Activated CD4-positive, alpha-beta T cell treated with anti-CD3 and anti-CD28 coated beads, Interleukin-2, amount 50 U/mL, for 16 hours (primary cell): ENCODE measurements around the gene PCDHGC5.

ENCODE experiments used
- DNase-seq: peaks from one replicate; pipeline ENCODE4 v3.0.0-alpha.2; 2020

Gene PCDHGC5

DNA sequence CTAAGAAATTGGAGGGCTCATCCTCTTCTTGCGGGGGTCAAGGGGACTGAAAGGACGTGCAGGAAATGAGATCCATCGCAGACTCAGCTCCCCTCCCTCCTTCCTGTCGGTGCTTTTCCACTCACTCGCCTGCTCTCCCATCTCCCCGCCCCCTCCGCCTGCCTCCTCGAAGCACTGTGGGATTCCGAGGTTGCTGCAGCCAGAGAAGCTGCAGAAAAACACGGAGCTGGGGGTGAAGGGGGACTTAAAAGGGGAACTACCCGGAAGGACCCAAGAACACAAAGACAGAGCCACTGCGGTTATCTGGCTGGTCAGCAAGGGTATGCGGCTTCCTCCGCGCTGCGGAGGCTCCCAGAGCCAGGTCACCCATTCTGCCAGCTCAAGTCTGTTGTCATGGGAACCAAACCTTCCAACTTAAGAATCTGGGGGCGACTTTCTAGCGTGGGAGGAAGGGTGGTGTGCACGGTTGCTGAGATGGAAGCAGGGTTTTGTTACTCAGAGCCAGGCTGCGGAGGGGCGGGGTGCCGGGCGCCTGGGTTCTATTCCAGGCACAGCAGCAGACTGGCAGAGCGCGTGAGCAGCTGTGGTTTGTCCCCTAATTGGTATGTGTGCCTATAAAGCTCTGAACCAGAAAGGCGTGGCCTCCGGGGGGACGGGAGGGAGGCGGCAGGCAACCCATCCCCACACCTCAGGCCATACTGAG is 24.9 kb downstream of the PCDHGC5 start:
- DNase-seq, result peak; percentile 41

DNA sequence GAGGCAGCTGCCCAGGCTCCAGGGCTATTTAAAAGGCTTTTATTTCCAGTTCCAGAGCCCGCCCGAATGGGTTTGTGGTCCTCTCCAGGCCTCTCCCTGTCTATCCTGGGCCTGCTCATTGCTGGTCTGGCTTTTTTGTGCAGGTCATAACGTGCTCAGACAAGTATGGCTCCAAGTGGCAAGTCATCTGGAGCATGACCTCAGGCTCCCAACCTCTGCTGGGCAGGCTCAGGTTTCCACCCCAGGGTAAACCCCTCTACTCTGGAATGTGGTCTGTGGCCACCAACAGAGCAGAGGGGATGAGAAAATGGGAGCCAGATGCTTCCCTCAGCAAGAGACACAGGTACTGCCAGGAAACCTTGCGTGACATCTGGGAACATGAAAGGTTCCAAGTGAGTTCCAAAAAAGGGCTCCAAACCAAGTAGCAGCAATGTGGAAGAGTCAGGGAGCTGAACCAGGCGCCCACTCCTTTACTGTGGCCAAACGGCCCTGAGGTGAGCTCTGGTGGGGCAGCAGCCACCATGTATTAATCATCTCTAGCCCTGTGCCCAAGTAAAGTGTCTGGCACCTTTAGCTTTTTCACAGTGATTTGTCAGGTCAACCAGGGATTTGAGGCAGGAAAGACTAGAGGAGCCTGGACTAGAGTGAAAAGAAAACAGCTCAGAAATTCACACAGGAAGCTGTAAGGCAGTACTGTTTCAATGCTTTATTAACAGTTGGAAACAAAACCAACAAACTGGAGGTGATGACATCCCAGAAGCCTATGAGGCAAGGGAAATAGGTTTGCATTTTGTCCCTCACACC is 25.7 kb downstream of the PCDHGC5 start:
- no peak for DNase-seq

DNA sequence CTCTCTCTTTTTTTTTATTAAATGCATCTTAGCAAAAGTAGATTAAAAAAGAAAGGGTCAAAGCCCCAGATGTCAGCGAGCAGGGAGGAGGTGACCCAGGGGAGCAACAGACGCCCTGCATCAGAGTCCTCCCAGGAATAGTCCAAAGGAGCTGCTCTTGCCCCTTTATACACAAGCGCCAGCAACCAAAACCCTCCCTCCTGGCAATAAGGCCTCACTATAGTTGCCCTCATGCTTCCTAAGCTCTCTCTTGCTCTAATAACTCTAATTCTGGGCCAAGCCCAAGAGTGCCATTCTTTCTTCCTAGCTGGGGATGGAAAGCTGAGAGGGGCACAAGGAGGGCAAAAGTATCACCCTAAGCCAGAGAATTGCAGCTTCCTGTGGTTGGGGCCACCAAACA is 26.3 kb downstream of the PCDHGC5 start:
- DNase-seq, result no peak

DNA sequence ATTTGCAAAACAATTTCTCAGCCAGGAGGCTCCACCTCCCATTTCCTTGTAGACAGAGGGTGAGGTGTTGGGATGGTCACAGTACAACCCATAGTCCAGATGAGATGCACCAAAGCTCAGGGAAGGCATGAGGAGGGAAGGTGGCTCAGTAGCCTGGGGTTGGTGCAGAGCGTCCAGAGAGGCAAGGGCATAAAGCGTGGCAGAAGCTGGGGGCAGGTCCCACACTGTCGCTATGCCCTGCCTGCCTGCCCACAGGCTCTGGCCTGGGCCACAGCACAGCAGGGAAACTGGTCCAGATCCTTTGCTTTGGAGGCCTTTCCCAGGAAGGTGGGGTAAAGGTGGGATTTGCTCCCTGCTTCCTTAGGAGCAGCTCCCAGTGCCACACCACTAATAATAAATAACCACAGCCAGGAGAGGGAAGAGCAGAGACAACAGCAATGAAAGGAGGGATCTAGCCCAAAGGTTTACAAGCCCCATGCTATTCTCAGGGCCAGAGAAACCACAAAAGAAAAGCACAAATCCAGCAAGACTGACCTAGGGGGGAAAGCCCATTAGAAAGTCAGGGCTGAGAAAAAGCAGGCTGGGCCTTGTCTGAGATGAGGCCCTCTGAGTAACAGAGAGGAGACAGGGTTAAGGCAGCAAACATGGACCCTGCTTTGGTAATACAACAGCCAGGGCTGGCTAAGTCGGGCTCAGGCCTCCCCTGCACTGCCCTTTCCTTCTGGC is 27.2 kb downstream of the PCDHGC5 start:
- no peak for DNase-seq

DNA sequence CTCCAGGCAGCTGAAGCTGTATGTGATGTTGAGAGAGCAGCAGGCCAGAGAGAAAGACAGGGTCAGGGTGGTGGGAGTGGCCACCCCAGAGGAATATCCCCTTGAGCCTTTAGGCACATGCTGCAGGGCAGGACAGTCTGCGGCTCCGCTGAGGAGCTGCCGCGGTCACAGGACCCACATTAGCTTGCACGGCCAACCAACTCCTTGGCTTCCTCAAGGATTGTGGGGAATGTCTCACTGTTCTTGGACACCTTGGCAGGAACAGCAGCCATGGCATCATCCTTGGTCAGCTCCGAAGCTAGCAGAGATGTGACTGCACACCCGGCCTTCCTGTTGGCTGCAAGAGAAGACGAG is 27.8 kb downstream of the PCDHGC5 start:
- DNase-seq, result no peak

DNA sequence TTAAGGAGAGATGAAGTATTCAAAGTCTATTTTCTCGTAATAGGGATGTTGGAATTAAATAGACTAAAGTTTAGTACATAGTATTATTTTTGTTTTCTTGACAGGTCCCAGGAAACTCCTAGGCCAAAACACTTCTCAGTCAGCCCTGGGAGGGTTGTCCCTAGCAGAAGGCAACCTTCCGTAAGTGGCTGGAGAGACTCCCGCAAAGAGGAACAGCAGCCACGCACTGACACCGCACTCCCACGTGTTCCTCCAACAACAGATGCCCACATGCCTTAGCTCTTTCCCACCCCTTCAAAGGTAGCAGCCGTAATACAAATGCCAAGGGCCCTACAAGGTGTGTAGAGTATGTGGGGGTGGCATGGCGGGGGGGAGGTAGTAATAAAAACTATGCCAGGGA is 28.4 kb downstream of the PCDHGC5 start:
- DNase-seq, result no peak

DNA sequence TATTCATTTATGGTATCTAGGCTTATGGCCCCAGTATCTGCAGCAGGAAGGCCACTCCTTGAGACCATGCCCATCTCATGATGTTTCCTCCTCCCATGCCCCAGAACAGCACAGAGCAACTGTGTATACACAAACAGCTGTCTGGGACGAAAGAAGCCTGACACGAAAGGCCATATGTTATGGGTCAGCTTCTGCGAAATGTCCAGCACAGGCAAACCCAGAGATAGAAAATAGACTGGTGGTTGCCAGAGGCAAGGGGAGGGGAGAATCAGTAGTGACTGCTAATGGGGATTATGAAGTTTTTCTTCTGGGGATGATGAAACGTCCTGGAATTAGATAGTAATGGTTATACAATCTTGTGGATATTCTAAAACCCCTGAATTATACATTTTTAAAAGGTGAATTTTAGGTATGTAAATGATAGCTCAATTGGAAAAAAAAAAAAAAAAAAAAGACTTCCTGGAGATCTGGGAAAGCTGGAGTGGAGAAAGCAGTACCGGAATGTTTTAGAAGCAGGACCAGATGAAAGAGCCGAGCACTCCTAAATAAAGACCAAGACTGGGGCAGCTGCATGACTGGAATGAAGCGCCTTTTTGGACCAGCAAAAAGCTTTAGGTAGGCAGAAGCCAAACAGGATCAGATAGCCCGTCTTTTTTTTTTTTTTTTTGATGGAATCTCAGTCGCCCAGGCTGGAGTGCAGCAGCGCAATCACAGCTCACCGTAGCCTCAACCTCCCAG is 29.2 kb downstream of the PCDHGC5 start:
- DNase-seq, result no peak

DNA sequence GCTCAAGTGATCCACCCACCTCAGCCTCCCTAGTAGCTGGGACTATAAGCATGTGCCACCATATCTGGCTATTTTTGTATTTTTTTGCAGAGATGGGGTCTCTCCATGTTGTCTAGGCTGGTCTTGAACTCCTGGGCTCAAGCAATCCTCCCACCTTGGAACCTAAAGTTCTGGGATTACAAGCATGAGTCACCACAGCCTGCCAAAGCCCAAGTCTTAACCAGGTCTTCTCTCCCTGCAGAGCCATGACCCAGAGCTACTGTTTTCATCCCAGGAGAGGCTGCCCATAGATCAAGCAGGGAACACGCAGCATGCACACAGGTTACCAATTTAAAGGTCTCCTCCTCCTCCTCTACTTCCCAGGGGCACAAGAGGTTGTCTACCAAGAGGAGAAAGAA is 29.7 kb downstream of the PCDHGC5 start:
- DNase-seq, result no peak

DNA sequence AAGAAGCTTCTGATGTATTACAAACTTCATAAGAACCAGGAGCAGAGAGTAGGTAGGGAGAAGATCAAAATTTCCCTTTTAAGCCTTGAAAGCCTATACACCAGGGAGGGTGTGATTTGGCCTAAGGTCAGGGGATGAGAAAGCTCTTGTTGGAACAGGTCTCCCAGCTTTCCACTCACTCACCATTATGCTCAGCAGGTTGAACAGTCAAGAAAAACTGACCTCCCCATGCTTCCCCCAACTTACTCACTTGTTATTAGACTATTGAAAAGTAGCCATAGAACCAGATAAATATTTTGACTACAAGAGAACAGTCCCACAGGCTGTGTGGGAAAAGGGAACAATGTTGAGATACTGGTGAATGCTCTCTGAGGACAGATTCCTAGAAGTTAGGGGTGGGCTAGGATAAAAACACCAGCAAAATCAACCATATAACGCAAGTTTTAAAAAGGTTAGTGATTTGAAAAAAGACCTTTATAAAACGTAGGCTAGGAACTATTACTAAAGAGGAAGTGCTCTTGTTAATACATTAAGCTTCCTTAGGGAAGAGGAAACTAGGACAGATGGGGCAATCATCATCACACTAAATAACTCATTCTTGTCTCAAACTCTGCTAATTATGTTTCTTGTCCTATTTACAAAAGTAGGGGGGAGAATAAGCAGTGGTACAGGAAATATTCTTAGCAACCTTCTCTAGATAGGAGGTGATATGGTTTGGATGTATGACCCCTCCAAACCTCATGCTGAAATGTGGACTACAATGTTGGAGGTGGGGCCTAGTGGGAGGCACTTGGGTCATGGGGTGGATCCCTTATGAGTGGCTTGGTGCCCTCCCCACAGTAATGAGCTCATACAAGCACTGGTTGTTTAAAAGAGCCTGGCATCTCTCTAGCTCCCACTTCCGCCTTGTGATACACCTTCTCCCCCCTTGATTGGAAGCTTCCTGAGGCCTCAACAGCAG is 31.0 kb downstream of the PCDHGC5 start:
- no peak for DNase-seq

DNA sequence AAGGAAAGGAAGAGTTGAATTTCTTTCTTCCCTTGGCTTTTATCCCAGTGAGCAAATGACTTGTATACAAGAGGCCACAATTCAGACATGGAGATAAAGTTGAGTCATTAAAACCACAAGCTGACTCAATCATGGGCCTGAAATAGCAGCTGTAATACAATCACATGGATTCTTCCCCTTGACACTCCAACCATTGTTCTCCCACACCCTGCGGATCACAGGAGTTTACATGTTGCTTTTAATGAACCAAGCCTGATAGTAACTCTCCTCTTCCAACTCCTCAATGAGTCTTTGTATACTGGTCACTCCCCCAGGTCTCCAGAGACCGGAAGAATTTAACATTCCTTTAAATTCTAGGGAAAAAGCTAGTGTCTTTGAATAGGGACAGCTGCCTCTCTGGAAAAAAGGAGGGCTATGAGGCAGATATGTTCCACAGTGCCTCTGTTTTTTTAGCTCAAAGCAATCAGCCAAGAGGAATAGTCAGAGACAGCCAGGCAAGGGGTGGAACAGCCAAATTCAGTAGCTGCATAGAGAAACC is 32.4 kb downstream of the PCDHGC5 start:
- DNase-seq, result peak; percentile 60

DNA sequence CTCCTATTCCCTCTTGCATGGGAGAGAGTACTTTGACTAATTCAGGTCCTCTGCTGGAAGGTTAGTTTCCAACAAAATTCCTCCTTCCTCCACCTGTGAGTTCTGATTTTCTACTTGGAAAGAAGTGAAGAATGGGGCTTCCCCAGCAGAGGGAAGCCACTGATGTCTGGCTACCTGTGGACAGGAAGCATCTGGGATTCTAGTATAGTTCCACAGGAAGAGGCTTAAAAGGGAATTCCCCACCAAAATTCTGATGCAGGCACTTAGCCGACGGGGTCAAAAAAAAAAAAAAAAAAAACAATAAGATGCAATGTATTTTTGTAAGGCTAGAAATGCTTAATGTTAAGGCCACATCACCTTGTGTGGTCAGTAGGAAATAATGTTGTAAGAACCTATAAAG is 33.4 kb downstream of the PCDHGC5 start:
- no peak for DNase-seq

DNA sequence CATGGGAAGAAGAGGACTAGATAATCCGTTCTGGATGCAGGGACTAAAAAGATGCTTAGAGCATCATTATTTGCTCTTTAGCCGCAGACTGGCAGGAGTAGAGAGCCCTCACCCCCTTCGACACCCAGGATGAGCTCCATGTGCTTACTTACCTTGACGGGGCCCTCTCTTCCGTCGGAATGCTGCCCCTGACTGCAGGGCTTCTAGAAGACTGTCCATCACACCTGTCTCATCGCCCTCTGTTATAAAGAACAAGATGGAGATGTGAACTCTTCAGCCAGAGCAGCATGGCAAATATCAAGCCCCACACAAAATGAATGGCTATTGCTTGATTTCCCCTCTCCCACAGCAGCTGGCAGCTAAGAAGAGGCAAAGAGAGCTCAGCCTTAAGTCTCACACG is 35.1 kb downstream of the PCDHGC5 start:
- DNase-seq, result no peak

DNA sequence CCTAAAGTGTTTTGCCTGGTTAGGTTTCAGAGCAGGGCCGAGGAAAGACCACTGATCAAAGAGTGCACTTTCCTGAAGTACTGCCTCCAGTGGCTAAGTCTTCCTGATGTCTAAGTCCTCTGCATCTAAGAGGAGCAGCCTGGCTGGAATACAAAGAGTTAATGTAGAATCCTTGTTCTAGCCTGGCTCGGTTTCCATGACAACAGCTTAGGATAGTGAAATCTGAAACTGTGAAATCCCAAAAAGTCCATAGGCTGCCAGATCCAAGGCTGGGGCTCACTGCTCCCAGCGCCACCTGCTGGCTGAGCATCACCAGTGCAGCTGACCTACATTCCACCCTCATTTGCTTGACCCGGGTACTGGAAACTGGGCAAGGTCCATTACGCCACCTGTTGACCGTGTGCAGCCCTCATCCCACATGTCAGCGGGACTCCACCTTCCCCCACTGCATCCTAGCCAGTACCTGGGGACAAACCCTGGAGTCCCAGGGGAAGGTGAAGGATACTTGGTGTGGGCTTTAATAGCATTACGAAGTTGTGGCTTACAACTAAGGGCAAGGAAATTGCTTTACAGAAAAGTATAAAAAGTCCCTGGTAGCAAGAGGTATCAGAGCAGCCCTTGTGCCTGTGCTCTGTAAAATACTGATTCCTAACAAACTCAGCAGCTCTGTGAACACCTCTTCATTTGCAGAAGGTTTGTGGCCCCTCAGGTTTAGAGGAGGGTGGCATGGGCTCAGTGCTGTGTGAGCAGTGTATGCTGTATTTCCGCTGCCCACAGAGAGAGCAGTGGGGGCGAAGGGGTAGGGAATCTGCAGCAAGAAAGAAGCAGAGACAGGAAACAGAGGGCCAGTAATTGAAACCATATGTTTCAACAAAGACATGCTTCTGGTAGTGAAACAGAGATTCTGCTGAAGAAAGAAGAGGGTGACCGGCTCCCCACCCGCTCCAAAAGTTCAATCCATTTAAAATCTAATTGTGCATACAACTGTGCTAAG is 36.0 kb downstream of the PCDHGC5 start:
- peak; percentile 44 for DNase-seq

DNA sequence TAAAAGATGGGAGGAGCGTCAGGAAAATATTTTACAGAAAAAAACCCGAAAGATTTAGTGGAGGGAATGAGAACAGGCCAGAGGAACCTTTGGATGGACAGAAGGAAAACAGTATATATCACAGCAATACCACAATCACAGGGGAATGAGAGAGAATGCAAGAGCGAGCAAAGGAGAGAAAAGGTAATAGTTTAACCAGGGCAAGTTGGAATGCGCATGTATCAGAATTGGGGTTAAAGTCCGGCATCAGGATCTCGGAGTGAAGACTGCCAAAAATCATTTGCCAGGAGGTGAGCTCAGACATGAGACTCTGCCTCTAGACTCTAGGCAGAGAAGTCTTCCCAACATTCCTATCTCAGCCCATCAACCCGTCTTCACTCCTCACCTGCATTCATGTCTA is 36.8 kb downstream of the PCDHGC5 start:
- DNase-seq, result no peak

DNA sequence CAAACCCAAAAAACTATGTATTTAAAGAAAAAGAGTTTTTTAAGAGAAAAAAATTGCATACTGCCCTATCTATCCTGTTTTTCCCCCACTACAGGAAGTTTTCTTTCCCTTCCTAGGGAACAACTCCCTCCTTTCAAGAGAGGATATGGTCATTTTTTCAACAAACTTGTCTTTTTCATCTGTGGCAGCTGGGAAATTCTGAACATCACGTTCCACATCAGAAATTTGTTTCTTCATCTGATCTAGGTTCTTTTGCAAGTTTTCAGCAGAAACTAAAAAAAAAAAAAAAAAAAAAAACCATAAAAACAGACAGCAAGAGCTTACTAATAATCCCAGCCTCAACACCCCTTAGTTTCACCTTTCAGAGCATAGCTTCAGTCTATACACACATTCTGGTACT is 38.5 kb downstream of the PCDHGC5 start:
- DNase-seq, result no peak

DNA sequence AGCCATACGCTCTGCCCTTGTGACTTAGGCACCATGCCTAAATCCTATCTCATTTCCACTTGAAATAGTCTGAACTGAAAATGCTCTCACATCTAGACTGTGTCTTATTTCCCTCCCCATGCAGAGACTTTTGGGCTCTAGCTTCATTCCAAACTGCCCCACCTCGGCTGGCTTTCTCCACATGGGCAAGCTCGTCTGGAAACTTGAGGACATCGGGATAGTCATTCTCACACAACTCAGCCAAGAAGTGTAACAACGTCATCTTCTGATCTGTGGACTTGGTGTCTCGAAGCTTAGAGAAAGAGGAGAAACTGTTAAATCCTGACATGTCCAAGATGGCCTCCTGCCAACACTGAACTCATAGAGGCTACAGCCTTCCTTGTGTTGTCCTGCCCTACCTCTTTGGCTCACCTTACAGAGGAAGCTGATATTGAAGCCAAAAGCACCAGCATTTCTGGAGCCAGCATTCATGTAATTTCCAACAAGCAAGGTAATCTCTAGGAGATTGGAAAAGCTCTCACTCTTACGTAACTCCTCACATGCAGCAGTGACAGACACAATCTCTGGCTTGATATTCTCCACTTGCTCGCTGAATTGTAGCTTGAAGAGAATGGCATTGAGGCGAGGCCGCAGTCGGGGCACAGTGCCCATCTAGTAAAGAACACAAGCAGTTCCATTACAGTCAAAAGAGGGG is 39.6 kb downstream of the PCDHGC5 start:
- DNase-seq, result no peak

DNA sequence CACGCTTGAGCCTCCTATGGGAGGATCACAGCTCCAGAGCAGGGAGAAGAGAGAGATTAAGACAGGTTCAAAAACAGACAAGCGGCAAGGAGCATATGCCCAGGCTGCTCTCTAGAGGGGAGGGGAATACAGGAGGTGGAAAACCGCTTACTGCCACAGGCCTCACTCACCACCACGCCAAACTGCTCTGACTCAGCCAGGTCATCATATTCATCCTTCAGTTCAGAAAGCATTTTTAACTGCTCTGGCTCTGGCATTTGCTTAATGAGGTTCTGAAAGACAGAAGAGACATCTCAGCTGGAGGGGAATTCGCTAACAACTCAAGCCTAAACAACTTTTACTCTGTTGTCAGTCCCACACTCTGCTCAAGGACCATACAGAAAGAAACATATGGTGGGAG is 40.1 kb downstream of the PCDHGC5 start:
- DNase-seq, result no peak

DNA sequence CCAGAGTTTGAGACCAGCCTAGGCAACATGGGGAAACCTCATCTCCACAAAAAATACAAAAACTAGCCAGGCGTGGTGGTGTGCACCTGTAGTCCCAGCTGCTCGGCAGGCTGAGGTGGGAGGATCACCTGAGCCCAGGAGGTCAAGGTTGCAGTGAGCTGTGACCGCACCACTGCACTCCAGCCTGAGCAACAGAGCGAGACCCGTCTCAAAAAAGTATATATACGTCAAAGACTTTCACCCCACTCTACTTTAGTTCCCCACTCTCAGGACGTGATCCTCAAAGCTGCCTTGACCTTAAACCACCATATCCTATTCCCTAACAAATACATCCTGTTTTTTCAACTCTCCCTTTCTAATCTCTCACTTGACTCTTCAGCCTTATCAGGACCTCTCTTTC is 41.0 kb downstream of the PCDHGC5 start:
- no peak for DNase-seq

DNA sequence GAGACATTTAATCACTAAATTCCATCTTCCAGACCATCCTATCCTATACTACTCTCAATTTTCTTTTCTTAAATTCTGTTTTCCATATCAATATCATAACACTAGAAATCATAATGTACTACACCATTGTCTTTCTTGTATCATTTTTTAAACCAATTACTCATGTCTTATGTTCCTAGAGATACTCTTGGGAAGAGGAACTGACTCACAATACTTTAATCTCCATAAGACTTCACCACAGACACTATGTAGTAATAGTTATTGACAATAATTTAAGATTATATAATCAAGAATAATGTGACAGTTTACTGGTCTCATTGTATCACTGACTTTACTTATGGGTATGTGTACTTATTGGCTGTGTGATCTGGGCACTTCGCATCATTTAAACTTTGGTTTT is 43.8 kb downstream of the PCDHGC5 start:
- no peak for DNase-seq

DNA sequence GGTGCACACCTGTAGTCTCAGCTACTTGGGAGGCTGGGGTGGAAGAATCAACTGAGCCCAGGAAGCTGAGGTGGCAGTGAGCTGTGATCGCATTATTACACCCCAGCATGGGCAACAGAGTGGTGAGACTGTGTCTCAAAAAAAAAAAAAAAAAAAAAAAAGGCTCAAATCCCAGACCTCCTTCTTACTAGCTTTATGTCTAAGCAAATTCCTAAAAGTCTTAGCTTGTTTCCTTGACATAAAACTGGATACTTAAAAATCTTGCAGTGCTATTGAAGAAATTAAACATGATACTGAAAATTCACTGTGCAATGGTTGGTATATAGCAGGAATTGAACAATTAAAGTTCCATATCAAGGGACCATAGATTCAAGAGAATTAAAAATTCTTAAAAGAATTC is 45.0 kb downstream of the PCDHGC5 start:
- DNase-seq, result no peak
